GM20000 (cell line): ENCODE results near the gene OR51B4.
"Not testable (repeated sequence)": the region's sequence is repeated elsewhere in the genome, so short reads cannot be mapped to it uniquely, and the experiment has no call there.

ENCODE experiments used
- DNase-seq: peaks from one replicate; pipeline ENCODE4 v3.0.0; 2012; ENCODE audit warnings: low spot score
- CTCF ChIP-seq: IDR thresholded peaks from 2 replicates; pipeline ENCODE4 v1.5.1; 2012; ENCODE audit warnings: mild to moderate bottlenecking, control low read depth; ENCODE audit errors: extremely low read depth, missing control alignments

Gene OR51B4

GRCh38 chr11:5339771-5340322, 38.1 kb upstream of the OR51B4 start:
- no peak for DNase-seq
- TF ChIP-seq CTCF = no peak

DNA sequence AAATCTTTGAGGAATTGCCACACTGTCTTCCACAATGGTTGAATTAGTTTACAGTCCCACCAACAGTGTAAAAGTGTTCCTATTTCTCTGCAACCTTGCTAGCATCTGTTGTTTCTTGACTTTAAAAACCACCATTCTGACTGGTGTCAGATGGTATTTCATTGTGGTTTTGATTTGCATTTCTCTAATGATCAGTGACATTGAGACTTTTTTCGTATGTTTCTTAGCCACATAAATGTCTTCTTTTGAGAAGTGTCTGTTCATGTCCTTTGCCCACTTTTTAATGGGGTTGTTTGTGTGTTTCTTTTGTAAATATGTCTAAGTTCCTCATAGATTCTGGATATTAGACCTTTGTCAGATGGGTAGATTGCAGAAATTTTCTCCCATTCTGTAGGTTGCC, 35.5 kb upstream of the OR51B4 start:
- DNase-seq = not testable (repeated sequence)

GRCh38 chr11:5336331-5336730, 34.6 kb upstream of the OR51B4 start:
- no peak for DNase-seq
- no peak for TF ChIP-seq CTCF

- no peak for TF ChIP-seq CTCF
- DNase-seq = no peak
These were observed 33.4 kb upstream of the OR51B4 start for GRCh38 chr11:5335170-5335569.

DNA sequence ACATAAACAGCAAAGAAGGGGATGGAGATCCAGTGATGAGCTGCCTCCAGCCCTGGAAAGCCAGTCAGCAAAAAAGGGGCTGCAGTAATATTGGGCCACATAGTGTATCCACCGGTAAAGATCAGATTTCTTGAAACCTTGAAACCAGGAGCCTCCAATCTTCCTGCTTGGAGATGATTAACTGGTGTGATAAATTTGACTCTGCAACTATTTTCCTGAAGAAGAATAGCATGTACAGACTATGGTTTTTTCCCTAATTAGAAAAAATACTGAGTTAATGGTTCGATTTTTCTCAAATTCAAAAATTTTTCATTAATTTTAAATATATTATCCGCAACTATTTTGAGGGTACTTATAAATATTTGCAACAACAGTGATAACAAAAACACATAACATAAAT, 22.5 kb upstream of the OR51B4 start, which contains the start of gene OR51B2:
TSS of gene OR51B2 (minus strand) at position 101 of the 400 bp plus-strand sequence. CDS start at position 101, 0 bp downstream.
- no peak for TF ChIP-seq CTCF
- no peak for DNase-seq

DNA sequence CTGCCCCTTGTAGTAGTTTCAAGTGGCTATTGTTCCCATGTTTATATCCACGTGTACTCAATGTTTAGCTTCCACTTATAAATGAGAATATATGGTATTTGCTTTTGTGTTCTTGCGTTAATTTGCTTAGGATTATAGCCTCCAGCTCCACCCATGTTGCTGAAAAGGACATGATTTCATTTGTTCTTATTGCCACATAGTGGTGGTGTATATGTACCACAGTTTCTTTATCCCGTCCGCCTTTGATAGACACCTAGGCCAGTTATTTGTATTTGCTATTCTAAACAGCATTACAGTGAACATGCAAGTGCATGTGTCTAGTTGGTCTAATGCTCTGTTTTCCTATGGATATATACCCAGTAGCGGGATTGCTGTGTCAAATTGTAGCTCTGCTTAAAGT, 15.5 kb upstream of the OR51B4 start:
- no peak for TF ChIP-seq CTCF
- no peak for DNase-seq

- not testable (repeated sequence) for DNase-seq
These were observed 11.7 kb upstream of the OR51B4 start for GRCh38 chr11:5313326-5314023.

DNA sequence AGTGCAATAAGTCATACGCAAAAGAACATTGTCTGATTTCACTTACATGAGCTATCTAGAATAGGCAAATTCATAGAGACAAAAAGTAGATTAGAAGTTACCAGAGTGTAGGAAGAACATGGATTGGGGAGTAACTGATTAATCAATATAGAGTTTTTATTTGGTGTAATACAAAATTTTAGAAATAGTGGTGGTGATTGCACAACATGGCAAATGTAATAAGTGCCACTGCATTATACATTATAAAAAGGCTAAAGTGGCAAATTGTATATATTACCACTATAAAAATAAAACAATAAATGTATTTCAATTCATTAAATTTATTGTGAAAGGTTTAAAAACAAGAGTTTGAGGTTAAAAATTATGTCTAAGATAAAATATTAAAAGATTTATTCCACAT, 8.7 kb upstream of the OR51B4 start:
- DNase-seq = no peak
- no peak for TF ChIP-seq CTCF
